NCI-H2081 treated with DMSO at 0.1 percent for 48 hours (cell line): ENCODE results near the gene MLLT3.

Experiments
- DNase-seq: peaks from one replicate; lab custom pipeline; 2025; lab: John Stamatoyannopoulos, UW

The MLLT3 gene

GRCh38 chr9:20477940-20478620 lies 144.2 kb downstream of the MLLT3 start:
- no peak for DNase-seq

DNA sequence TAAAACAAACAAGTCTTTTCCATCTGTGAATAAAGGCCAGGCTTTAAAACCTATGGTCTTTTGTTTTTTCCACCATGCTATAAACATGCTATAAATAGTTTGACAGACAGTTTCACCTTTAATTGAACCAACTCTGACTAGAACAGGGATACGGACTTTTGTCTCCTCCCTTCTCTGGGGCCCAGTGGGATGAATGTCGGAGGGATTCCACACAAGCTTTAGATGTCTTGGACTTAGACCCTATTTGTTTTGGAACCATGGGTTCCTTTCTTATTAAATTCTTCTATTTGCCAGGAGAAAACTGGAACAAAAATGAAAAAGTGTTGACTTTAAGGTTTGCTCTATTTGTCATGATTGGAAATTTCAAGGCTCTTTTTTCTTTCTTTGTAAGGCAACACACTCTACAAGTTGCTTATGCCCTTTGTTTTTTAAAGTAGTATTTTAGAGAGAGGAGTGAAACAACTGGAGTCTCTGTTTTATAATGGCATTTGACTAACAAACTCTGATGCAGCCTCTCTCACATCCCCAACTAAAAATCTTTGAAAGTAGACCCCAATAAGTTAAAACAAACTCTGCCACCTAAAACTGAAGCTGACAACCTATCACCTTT lies 145.3 kb downstream of the MLLT3 start:
- no peak for DNase-seq

DNA sequence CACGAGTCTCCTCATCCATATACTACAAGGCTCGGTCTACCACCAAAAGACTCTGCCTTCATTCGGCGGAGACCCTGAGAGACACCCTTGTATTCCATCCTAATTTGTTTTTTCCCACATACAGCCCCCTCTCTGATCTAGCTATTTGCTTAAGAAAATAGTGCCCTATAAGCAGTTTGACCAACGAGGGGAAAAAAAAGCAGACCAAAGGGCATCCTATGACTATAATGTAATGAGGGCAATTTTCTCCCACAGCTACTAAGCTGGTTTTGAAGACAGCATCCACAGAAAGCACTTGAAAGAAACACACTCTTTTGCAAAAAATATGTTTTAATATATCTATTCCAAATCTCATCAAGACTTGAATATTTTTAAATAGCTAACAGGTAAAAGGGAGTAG lies 147.8 kb downstream of the MLLT3 start:
- no peak for DNase-seq

DNA sequence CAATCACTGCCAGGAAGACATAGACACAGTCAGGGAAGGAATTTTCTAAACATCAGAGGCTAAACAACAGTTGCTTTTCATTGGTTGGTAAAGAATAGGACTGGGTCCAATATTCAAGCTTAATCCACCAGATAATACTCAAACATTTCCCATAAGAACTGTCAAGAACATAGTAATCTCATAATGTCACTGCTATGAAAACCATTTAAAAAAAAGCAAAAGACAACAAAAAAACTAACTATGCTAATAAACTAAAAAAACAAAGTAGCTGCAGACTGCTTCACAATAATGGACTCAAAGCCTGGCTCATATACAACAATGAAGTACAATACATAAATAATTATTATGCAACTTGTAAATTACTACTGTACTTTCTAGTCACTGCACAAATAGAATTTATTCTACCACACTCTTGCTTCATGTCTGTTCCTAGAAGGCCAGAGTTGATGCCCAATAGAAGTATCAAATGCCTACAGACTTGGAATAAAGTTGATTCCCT lies 148.7 kb downstream of the MLLT3 start:
- DNase-seq, result no peak

GRCh38 chr9:20472342-20473045 lies 149.8 kb downstream of the MLLT3 start:
- DNase-seq, result no peak

DNA sequence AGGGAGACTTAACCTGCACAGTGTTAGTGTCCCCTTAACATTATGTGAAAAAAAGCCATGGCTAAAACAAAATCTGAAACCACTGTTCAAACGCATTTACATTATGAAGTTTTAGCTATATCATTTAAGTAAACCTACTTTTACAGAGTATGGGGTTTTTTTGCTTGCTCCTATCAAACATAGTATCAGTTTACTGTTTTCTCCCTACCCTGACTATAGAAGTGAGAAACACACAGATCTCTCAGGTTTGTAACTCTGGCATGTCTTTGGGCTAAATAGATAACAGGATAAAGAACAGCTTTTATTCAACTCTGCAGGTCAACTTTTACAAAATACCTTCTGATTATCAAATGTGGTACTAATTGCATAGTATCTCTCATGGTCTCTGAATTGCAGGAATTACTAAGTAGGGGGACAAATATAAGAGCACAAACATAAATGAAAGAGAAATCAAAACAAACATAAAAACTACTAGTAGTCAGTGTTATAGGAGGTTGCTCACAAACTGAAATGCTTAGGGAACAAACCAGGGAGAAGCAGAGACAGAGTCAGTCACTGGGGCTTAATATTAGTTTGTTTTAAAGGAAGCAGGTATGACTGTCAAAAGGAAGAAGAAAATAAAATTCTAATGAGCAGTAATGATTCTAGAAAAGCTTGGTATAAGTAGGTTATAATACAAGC lies 155.8 kb downstream of the MLLT3 start:
- DNase-seq, result no peak

- DNase-seq, result no peak
Measured at GRCh38 chr9:20464242-20464641, 158.1 kb downstream of the MLLT3 start.

GRCh38 chr9:20463823-20464222 lies 158.5 kb downstream of the MLLT3 start:
- DNase-seq, result no peak

GRCh38 chr9:20462410-20462809 lies 159.9 kb downstream of the MLLT3 start:
- no peak for DNase-seq

- no peak for DNase-seq
Measured at GRCh38 chr9:20447291-20447690, 175.0 kb downstream of the MLLT3 start.

GRCh38 chr9:20446248-20446647 lies 176.1 kb downstream of the MLLT3 start:
- DNase-seq, result no peak

DNA sequence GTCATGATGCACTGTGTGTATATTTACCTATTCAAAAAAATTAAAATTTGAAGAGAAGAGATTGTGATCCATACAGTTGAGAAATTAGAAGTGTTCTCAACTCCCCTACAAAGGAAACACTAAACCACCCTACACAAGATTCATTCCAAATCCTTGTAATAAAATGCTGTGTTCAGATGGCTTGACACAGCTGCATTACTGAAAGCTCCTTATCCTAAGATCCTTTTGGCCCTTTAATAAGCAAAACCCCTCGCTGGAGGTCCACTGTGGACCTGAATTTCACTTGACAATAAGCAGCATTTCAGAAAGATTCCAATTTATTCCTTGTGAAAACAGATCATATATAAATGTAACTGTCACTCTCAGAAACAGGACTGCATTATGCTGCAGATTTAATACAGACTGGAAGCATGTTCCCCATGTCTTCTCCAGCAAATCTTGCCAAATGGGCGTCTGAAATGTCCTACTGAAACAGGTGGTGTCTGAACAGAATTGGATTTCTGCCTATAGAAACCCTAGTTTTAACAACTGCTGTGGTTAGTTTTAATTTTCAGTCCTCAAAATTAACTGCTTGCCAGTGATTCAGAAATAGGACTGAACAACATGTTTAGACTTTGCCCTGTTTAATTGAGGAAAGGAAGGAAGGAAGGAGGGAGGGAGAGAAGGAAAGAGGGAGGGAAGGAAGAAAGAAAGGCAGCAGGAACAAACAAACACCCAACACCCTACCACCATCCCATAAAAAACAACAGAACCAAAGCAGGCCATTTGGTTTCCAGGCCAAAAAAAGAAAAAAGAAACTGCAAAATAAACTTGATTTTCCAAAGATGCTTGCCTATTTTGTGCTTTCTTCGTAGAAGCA lies 179.6 kb downstream of the MLLT3 start:
- no peak for DNase-seq

GRCh38 chr9:20441711-20442423 lies 180.4 kb downstream of the MLLT3 start:
- DNase-seq, result no peak

- no peak for DNase-seq
Measured at GRCh38 chr9:20441166-20441565, 181.1 kb downstream of the MLLT3 start.

DNA sequence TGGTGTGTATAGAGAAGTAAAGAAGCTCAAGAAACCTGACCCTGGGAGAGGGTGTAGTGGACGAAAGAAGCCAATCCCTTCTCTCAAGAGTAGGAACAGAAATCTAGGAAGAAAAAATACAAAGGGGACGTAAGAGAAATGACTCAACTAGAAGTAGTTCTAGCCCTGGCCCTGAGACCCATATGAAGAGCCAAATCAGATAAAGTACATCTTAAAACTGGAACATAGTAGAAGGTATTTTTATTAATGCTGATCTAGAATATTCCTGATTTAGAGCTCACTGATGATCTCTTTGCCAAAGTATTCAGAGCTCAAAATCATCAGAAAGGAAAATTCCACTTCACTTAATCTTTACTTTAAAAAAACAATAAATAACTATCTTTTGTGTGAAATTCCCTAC lies 184.8 kb downstream of the MLLT3 start:
- DNase-seq, result no peak

DNA sequence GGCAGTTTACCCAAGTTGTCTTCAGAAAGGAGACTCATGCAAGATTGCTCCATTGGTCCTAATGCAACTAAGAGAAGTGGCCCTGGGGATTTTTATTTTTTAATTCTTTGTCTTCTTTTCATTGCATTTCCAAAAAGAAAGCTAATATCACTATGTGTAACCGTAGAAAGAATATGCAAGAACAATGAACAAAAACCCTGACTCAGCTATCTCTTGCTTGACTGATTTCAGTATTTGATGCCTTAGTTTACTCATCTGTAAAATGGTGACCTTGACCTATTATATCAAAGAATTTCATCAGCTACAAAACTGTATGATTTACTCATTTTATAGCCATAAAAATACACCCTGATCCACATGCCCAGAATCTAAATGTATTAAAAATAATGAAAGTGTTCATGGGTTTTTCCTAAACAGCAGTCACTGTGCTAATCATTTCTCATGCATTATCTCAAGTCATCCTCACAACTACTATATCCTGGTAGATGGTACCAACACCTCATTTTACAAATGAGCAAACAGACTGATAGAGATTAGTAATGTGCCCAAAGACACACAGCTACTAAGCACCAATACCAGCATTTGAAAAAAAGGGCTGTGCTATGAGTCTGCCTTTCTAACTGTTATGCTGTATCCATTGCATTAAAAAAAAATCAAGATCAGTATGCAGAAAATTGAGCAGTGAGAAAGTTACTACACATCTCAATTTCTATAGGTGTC lies 185.7 kb downstream of the MLLT3 start:
- DNase-seq, result no peak

DNA sequence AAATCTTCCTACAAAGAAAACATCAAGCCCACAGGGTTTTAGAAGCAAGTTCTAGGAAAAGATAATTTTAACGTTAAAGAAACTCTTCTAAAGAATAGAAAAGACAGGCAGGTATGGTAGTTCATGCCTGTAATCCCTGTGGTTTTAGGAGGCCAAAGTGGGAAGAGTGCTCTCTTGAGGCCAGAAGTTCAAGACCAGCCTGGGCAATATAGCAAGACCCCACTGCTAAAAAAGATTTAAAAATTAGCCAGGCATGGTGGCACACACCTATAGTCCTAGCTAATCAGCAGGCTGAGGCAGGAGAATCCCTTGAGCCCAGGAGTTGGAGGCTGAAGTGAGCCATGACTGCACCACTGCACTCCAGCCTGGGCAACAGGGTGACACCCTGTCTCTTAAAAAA lies 193.3 kb downstream of the MLLT3 start:
- DNase-seq, result no peak

GRCh38 chr9:20427359-20427758 lies 194.9 kb downstream of the MLLT3 start:
- no peak for DNase-seq

DNA sequence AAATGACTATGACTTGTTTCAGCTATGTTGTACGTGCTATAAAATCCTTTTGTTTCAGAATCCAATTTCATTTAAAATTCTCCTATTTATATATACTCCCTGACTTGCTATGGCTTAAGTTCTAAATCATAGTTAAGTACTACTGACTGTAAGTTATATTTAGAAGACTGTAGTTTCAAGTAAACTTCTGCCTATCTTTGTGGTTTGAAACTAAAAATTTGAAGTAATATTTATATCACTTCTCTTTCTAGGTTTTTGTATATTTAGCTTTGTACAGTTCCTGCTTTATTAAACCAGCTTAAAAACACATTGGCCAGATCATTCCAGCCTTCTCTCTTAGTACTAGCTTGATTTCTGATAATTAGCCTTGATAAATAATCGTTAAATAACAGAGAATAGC lies 196.3 kb downstream of the MLLT3 start:
- no peak for DNase-seq

- no peak for DNase-seq
Measured at GRCh38 chr9:20419533-20419932, 202.8 kb downstream of the MLLT3 start.
